Measurements from ENCODE around the gene BRINP3.

- TF ChIP-seq CTCF (IDR thresholded peaks at IDR 0.05) (no peak), ZFX (IDR thresholded peaks at IDR 0.05; ENCODE audit: borderline replicate concordance) (no peak)
These were observed 100.4 kb downstream of the BRINP3 start for GRCh38 chr1:190377294-190377693.
